Kidney tubule cell (primary cell): ENCODE results near the gene KCNT1.

Experiments
- DNase-seq: peaks from one replicate; pipeline ENCODE4 v3.0.0-alpha.2; 2018; ENCODE audit warnings: low spot score

Gene KCNT1

GRCh38 chr9:135785013-135785575 lies 83.1 kb downstream of the KCNT1 start:
- no peak for DNase-seq

- no peak for DNase-seq
Observed at GRCh38 chr9:135786146-135786690, 84.2 kb downstream of the KCNT1 start.

GRCh38 chr9:135787317-135787716 lies 85.3 kb downstream of the KCNT1 start:
- no peak for DNase-seq

GRCh38 chr9:135787776-135788575 lies 86.0 kb downstream of the KCNT1 start:
- no peak for DNase-seq

- DNase-seq, result no peak
Observed at GRCh38 chr9:135788576-135789300, 86.8 kb downstream of the KCNT1 start.

- DNase-seq, result no peak
Observed at GRCh38 chr9:135789838-135790291, 87.9 kb downstream of the KCNT1 start.

- DNase-seq, result no peak
Observed at GRCh38 chr9:135790356-135790755, 88.4 kb downstream of the KCNT1 start.

GRCh38 chr9:135790850-135791249 lies 88.9 kb downstream of the KCNT1 start:
- DNase-seq, result no peak

- no peak for DNase-seq
Observed at GRCh38 chr9:135791431-135792267, 89.7 kb downstream of the KCNT1 start.

GRCh38 chr9:135792268-135793128 lies 90.5 kb downstream of the KCNT1 start:
- DNase-seq, result no peak

- no peak for DNase-seq
Observed at GRCh38 chr9:135793221-135794056, 91.5 kb downstream of the KCNT1 start.

GRCh38 chr9:135794057-135794335 lies 92.0 kb downstream of the KCNT1 start:
- no peak for DNase-seq

- DNase-seq, result no peak
Observed at GRCh38 chr9:135794361-135794885, 92.4 kb downstream of the KCNT1 start.

GRCh38 chr9:135795391-135795790 lies 93.4 kb downstream of the KCNT1 start:
- no peak for DNase-seq

GRCh38 chr9:135796784-135797485 lies 95.0 kb downstream of the KCNT1 start:
- DNase-seq, result no peak

- peak; percentile 52 for DNase-seq
Observed at GRCh38 chr9:135797507-135798262, 95.7 kb downstream of the KCNT1 start.

- DNase-seq, result no peak
Observed at GRCh38 chr9:135798263-135798585, 96.2 kb downstream of the KCNT1 start.

- DNase-seq, result no peak
Observed at GRCh38 chr9:135799261-135799660, 97.3 kb downstream of the KCNT1 start.

- no peak for DNase-seq
Observed at GRCh38 chr9:135801070-135801469, 99.1 kb downstream of the KCNT1 start.
